NCI-H82 treated with DMSO at 0.1 percent for 48 hours (cell line): ENCODE data around the gene CCL15.
"Not testable (repeated sequence)": the region's sequence is repeated elsewhere in the genome, so short reads cannot be mapped to it uniquely, and the experiment has no call there.

Source experiments
- DNase-seq: peaks from one replicate; lab custom pipeline; 2025; ENCODE audit not compliant: unreplicated experiment; lab: John Stamatoyannopoulos, UW

CCL15 gene, protein sequence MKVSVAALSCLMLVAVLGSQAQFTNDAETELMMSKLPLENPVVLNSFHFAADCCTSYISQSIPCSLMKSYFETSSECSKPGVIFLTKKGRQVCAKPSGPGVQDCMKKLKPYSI

GRCh38 chr17:36001110-36001771 is at the start of gene CCL15:
CCL15 (minus strand) TSS chr17:36001553; CDS start chr17:36001492, 61 bp downstream.
- DNase-seq: no peak

GRCh38 chr17:36049643-36050042 is 48.3 kb upstream of the CCL15 start:
- no peak for DNase-seq

- DNase-seq: no peak
Measured at GRCh38 chr17:36048066-36048465, 46.7 kb upstream of the CCL15 start.

- no peak for DNase-seq
Measured at GRCh38 chr17:36036235-36036634, 34.9 kb upstream of the CCL15 start.

GRCh38 chr17:36034127-36034526 is 32.8 kb upstream of the CCL15 start:
- no peak for DNase-seq

DNA sequence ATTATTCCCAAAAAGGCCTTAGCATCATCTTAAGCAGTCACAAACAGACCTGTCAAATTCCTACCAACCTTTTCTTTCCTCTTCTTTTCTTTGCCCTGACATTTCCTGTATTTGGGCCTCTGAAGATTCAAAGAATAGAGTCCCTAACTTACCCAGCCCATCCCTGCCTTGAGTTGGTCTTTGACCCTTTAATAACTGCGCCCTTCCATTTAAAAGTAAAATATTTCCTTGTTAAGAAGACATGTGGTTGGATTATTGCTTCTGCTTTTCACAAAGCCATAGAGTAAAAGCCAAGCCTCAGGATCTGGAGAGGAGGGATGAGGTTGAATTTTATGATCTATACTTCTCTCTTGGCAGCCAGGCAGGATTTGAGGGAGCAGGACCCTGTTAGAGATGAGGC is 29.6 kb upstream of the CCL15 start:
- DNase-seq: no peak

- DNase-seq: no peak
Measured at GRCh38 chr17:36027761-36028160, 26.4 kb upstream of the CCL15 start.

DNA sequence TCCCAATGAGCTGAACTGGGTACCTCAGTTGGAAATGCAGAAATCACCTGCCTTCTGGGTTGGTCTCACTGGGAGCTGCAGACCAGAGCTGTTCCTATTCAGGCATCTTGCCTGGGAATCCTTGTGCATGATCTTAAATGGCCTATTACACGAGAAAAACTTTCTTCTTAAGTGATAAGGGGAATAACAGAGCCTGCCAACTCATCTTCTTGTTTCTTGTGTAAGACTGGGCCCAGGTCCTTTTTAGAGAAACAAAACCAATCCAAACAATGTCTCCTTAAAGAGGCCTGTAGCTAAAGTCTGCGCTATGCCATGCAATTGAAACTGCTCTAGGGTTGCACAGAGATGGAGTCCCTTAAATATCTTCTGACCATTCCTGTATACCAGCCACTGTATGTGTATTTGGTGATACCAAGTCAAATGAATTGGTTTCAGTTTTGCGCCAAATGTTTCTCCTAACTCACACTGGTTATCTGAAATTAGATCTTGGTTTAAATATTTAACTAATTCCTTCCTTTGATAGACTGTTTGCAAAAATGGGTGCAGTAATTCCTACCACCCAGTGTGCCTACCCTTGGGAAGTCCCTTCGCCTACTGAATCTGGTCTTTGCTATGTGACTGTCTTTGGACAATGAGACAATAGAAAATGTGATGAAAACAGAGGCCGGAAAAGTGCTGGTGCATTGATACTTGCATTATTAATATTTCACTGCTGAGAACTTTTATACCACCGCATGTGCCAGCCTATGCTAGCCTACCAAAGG is 22.9 kb upstream of the CCL15 start:
- no peak for DNase-seq

DNA sequence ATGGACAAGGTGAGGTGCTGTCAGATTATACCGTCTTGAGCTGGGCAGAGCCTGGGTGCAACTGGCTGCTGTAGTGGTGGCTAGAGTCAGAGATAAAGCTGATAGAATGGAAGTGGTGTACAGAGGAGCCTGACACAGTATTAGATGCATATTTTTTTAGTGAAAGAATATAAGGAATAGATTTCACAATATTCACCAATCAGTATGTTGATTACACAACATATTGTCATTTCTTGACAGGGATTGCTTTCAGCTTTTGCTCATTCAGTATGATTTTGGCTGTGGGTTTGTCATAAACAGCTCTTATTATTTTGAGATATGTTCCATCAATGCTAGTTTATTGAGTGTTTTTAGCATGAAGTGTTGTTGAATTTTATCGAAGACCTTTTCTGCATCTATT is 18.1 kb upstream of the CCL15 start:
- DNase-seq: no peak

DNA sequence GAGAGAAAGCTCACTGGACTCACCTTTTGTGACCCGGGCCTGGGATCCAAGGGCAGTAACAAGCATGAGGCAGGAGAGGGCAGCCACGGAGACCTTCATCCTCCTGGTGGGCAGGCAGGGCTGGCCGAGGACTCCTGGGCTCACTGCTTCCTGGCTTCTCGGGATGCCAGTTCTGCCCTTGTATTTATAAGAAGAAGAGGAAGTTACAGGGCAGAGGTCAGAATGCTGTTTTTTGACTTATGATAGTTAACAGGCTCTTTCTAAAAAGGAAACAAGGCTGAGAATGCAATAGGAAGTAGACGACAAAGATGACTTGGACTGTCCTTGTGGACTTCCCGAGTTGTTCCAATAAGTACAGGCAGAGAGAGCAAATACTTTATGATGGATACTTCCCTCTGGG is 16.4 kb upstream of the CCL15 start, which contains the start of gene CCL23:
Gene CCL23 (minus strand): TSS at position 174 of the 400 bp plus-strand sequence. CDS start 75 bp downstream, at position 99.
- no peak for DNase-seq

DNA sequence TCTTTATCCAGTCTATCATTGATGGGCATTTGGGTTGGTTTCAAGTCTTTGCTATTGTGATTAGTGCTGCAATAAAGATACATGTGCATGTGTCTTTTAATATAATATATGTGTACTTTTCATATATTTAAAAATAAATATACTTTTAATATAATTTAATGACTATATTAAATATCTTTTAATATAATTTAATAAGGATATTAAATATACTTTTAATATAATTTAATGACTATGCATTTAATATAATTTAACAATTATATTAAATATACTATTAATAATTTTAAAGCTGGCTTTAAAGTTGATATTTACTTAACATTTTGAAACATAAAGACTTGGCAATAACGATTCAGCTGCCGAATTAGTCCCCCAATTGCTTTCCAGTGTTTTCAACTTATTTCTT is 15.2 kb upstream of the CCL15 start:
- DNase-seq: no peak

DNA sequence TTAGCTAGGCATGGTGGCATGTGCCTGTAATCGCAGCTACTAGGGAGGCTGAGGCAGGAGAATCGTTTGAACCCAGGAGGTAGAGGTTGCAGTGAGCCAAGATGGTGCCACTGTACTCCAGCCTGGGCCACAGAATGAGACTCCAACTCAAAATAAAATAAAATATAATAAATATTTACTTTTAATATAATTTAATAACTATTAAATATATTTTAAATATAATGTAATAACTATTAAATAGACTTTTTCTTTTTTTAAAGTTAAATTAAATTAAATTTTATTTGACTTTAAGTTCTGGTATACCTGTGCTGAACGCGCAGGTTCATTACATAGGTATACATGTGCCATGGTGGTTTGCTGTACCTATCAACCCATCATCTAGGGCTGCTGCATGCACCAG is 14.5 kb upstream of the CCL15 start:
- DNase-seq: not testable (repeated sequence)

- no peak for DNase-seq
Measured at GRCh38 chr17:36014946-36015345, 13.6 kb upstream of the CCL15 start.

DNA sequence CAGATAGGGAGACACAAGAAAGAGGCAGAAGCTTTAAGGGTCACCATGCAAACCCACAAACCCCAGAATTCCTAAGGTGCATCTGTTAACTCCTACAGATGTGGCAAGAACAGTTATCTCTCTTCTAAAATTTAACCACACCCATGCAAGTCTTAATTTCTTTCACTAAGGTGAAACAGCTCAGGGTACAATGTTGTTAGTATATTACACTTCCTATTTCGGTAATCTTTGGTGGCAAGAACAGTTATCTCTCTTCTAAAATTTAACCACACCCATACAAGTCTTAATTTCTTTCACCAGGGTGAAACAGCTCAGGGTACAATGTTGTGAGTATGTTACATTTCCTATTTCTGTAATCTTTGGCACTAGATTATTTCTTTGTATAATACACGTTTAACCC is 9.8 kb upstream of the CCL15 start:
- DNase-seq: no peak

DNA sequence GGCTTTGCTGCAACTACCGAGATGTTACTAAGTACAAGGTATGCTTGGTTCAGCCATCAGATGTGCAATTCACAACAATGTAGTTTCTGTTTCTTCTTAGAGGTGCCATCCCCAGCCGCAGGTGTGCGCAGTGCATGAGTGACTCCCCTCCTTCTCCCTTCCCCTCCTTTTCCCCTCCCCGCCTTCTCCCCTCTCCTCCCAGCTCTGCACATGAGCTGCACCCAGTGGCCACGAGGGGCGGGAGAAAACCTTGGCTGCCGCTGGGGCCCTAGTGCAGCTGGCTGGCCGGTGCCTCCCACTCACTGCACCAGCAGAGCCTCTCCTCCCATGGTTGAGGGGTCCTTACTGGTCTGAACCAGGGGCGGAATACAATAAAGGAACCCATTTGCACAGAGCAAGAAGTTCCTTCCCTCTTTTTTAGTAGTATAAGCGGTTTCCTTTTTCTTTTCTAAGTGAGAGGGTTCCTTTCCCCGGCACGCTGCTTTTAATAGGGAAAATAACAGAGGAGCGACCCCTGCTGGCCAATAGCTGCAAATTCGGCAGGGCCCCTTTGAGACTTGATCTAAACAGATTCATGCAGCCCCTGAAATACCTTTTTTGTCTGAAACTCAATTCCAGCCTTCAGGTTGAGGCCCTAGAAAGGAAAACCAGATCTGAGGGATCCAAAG is 7.8 kb upstream of the CCL15 start:
- DNase-seq: no peak

GRCh38 chr17:36004594-36005108 is 3.3 kb upstream of the CCL15 start:
- no peak for DNase-seq

- no peak for DNase-seq
Measured at GRCh38 chr17:36002631-36003030, 1.3 kb upstream of the CCL15 start.

- peak; percentile 91 for DNase-seq
Measured at GRCh38 chr17:36001862-36002603, 680 bp upstream of the CCL15 start.

GRCh38 chr17:36000732-36001109 is 632 bp downstream of the CCL15 start:
- DNase-seq: no peak

DNA sequence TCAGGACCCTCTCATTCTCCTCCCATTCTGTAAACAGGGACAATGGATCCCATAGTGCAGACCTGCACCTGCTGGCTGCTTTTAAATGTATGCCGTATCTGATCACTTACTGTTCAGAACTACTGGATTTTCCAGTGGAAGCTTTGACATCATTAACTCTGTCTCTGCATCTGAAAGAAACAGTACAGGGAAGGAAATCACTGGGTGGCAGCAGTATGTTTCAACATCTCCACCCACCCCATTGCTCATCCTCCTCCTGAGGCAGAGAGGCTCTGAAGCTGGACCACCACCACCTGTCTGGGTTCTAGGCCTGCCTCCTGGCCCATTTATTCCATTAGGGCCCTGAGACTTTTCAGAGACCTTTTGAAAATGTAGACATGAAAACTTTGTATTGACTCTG is 2.6 kb downstream of the CCL15 start:
- DNase-seq: no peak

DNA sequence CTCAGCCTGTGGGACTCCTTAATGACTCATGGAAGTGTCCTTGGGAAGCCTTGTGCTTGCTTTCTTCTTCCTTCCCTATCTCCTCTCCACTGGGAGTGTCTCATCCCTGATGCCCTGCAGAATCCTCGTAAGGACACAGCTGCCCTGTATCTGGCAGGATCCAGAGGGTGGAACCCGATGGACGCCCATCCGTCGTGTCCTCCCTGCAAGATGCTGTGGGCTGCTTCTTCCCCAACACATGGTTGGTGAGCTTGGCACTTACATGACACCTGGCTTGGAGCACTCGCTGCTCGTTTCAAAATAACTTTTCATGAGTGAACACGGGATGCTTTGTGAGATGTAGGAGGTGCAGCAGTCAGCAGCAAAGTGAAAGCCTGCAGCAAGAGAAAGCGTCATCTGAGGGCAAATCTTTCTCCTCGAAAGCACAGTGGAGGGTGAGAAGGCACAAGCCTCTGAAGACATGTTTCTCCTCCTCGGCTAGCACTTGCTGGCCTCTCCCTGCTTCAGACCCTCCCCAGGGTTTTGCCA is 3.3 kb downstream of the CCL15 start:
- DNase-seq: no peak
